HepG2 (cell line): ENCODE results near the gene CACNG7. TPM values are rescaled to one million over a fixed set of nuclear protein-coding genes. Genes with fewer than 3 reads are reported as not detected.

Source experiments
- ATAC-seq: fragments of 200-7000 bp; cut with Tn5 transposase; 3 replicates; pipeline ENCODE4 v1.9.1; 2020; ENCODE audit warnings: mild to moderate bottlenecking, moderate library complexity
- BruUV-seq: library from RNA; stranded (reverse); fragments of 400-500 nt; replicated peaks from 2 replicates; lab custom pipeline; 2021; lab: Mats Ljungman, UMichigan
- CTCF ChIA-PET: fragments of 300-600 bp; formaldehyde crosslinking; extraction: SDS; loops from one replicate; lab custom pipeline; 2021; ENCODE audit warnings: low total read pairs, inconsistent platforms, low intra/inter-chr PET ratio; lab: Yijun Ruan, JAX
- POLR2A ChIA-PET: fragments of 350-600 bp; sonication (Branson Sonifier 250); formaldehyde crosslinking; loops from one replicate; lab custom pipeline; 2020; ENCODE audit warnings: antibody characterized with exemption, inconsistent platforms; lab: Yijun Ruan, JAX
- DNase-seq: peaks from one replicate; pipeline ENCODE4 v3.0.0-alpha.2; 2015; ENCODE audit warnings: low spot score
- FAIRE-seq: peaks from 3 replicates; lab custom pipeline; 2011; peaks lifted over from hg19 to GRCh38; lab: Jason Lieb, UNC
- H2AFZ ChIP-seq: one replicate; pipeline ENCODE4 v1.6.1; 2011; ENCODE audit warnings: low read length, inconsistent platforms
- H3K27ac ChIP-seq: fragments of 300-600 bp; 3 replicates; pipeline ENCODE4 v1.8.0; 2011; ENCODE audit warnings: mixed run types, mild to moderate bottlenecking, mixed read lengths, low read length, inconsistent platforms; ENCODE audit not compliant: insufficient read depth; ENCODE audit errors: extremely low read length
- H3K27me3 ChIP-seq, 2 experiments: fragments of 200-600 bp in 1 of 2; 2 replicates in 1 of 2; 3 replicates in 1 of 2; pipeline versions ENCODE4 v1.6.0 to v1.8.0; 2011; ENCODE audit warnings: low read length in 2 of 2, mild to moderate bottlenecking in 2 of 2, moderate library complexity in 2 of 2, inconsistent platforms in 1 of 2; ENCODE audit not compliant: insufficient read depth in 2 of 2, control insufficient read depth in 1 of 2
- H3K36me3 ChIP-seq, 2 experiments: fragments of 200-600 bp in 1 of 2; replicated peaks in 1 of 2; 2 replicates in 1 of 2; 3 replicates in 1 of 2; pipeline versions ENCODE4 v1.5.1 to v1.8.0; 2011; ENCODE audit warnings: low read length in 2 of 2, inconsistent platforms in 1 of 2; ENCODE audit not compliant: insufficient read depth in 2 of 2, control insufficient read depth in 1 of 2
- H3K4me1 ChIP-seq: 2 replicates; pipeline ENCODE4 v1.5.1; 2012; ENCODE audit warnings: low read length, inconsistent platforms; ENCODE audit not compliant: insufficient read depth
- H3K4me2 ChIP-seq: 2 replicates; pipeline ENCODE4 v1.6.0; 2011; ENCODE audit warnings: low read depth, low read length, inconsistent platforms
- H3K4me3 ChIP-seq, 3 experiments: fragments of 200-600 bp in 1 of 3; sonication (generic), shearing (Covaris generic) in 1 of 3; replicated peaks in 1 of 3; 2 replicates each; pipeline ENCODE4 v1.5.1; 2011 to 2016; ENCODE audit warnings: low read length in 3 of 3, inconsistent platforms in 2 of 3, low read depth in 2 of 3, mild to moderate bottlenecking in 2 of 3, control low read depth in 1 of 3, mixed read lengths in 1 of 3; ENCODE audit not compliant: insufficient read depth in 1 of 3
- H3K79me2 ChIP-seq: one replicate; pipeline ENCODE4 v1.6.1; 2011; ENCODE audit warnings: low read length, inconsistent platforms; ENCODE audit not compliant: insufficient read depth
- H3K9ac ChIP-seq: 2 replicates; pipeline ENCODE4 v1.6.0; 2011; ENCODE audit warnings: mild to moderate bottlenecking, low read depth, low read length, inconsistent platforms; ENCODE audit not compliant: insufficient read depth
- H3K9me3 ChIP-seq: 2 replicates; pipeline ENCODE4 v1.5.1; 2012; ENCODE audit warnings: mild to moderate bottlenecking, low read length
- H4K20me1 ChIP-seq: 2 replicates; pipeline ENCODE4 v1.6.0; 2011; ENCODE audit warnings: inconsistent platforms, mild to moderate bottlenecking, low read length, moderate library complexity; ENCODE audit not compliant: insufficient read depth
- AGO2 ChIP-seq: fragments of 200-400 bp; formaldehyde crosslinking; optimal IDR thresholded peaks from 2 replicates; pipeline ENCODE3; 2017; ENCODE audit warnings: mild to moderate bottlenecking, low read depth, low read length, moderate library complexity
- ETV6 ChIP-seq: sonication (generic); formaldehyde crosslinking; conservative IDR thresholded peaks from 2 replicates; pipeline ENCODE4 v1.4.0; 2020; ENCODE audit warnings: missing genetic modification reagents
- HOXA9 ChIP-seq: sonication (generic); formaldehyde crosslinking; IDR thresholded peaks from 2 replicates; pipeline ENCODE4 v1.8.1; 2022; ENCODE audit warnings: missing genetic modification reagents, mild to moderate bottlenecking, moderate library complexity, borderline replicate concordance
- POLR2A ChIP-seq, 2 experiments: IDR thresholded peaks; 2 replicates each; pipeline ENCODE4 v1.6.1; 2011; ENCODE audit warnings: low read depth in 2 of 2, low read length in 2 of 2, mild to moderate bottlenecking in 1 of 2, moderate library complexity in 1 of 2; ENCODE audit not compliant: insufficient read depth in 1 of 2
- POLR2AphosphoS2 ChIP-seq: IDR thresholded peaks from 2 replicates; pipeline ENCODE4 v1.6.1; 2011; ENCODE audit warnings: low read depth, low read length, improper control_type of control experiment
- RBFOX2 ChIP-seq: fragments of 200-400 bp; formaldehyde crosslinking; IDR thresholded peaks from 2 replicates; pipeline ENCODE4 v1.6.1; 2017; ENCODE audit warnings: low read depth, mild to moderate bottlenecking, low read length
- SOX13 ChIP-seq, 3 experiments: fragments of 450-650 bp in 1 of 3; sonication (generic) in 1 of 3; formaldehyde crosslinking in 1 of 3; IDR thresholded peaks in 2 of 3; conservative IDR thresholded peaks in 1 of 3; 2 replicates each; pipeline versions ENCODE4 v1.5.0 to v1.6.1; 2016 to 2020; ENCODE audit warnings: antibody characterized with exemption in 1 of 3, mild to moderate bottlenecking in 1 of 3, missing compliant biosample characterization in 1 of 3, missing genetic modification reagents in 1 of 3, moderate library complexity in 1 of 3
- ZC3H13 ChIP-seq: sonication (generic); formaldehyde crosslinking; IDR thresholded peaks from 2 replicates; pipeline ENCODE4 v1.8.1; 2023; ENCODE audit warnings: mild to moderate bottlenecking, missing genetic modification reagents, moderate library complexity
- ZNF329 ChIP-seq: sonication (generic); formaldehyde crosslinking; IDR thresholded peaks from 2 replicates; pipeline ENCODE4 v1.9.0; 2021; ENCODE audit warnings: low read depth, mild to moderate bottlenecking, missing genetic modification reagents
- ZNF607 ChIP-seq: sonication (generic); formaldehyde crosslinking; IDR thresholded peaks from 2 replicates; pipeline ENCODE4 v1.5.1; 2020; ENCODE audit warnings: missing genetic modification reagents, mild to moderate bottlenecking, borderline replicate concordance
- WGBS: methylation state at CpG from one replicate; pipeline ENCODE4 v1.1.6; 2017; ENCODE audit warnings: low lambda C conversion rate; 5-methylcytosine and 5-hydroxymethylcytosine counted together
- in situ Hi-C: cut with HindIII; loops from 2 replicates; pipeline ENCODE4 v1.10.0; 2017; ENCODE audit warnings: low pct_unique_long_range_greater_than_20kb; ENCODE audit not compliant: extremely low pct_ligation_motif_present
- intact Hi-C: fragments of 100-400 bp; cut with micrococcal nuclease; formaldehyde crosslinking; loops from one replicate; pipeline ENCODE4 v1.10.0; 2022; ENCODE audit not compliant: unreplicated experiment
- polyA plus RNA-seq, 8 experiments: library from polyadenylated mRNA; depleted of rRNA in 3 of 8; stranded (reverse) in 7 of 8; unstranded in 1 of 8; fragments of >200 nt; fragmentation: Illumina TruSeq in 4 of 8; extraction: Trizol in 4 of 8; gene quantifications; 2 replicates each; pipeline versions ENCODE4 v1.2.1 to v1.2.3, GENCODE V29; 2011 to 2016; ENCODE audit warnings: low read depth in 4 of 8, missing spikeins in 1 of 8, mixed read lengths in 1 of 8; ENCODE audit not compliant: insufficient read depth in 1 of 8
- total RNA-seq, 5 experiments: library from RNA; depleted of rRNA; stranded (reverse); fragments of >200 nt; fragmentation: Illumina TruSeq; extraction: Trizol; gene quantifications; 2 replicates each; pipeline ENCODE4 v1.2.3, GENCODE V29; 2016; ENCODE audit warnings: low read depth in 1 of 5

Gene CACNG7
- total and polyA plus RNA-seq, 2 of the 13 experiments (the other 11 are each of a cell fraction or from before 2014, with no cell fraction given): not detected

GRCh38 chr19:53872762-53873161 lies 36.3 kb upstream of the CACNG7 start:
- Histone ChIP-seq H3K9me3 (no peaks in the 10 kb centered on the region), H3K4me1 (no peaks in the 10 kb centered on the region), H3K36me3 (peaks cover 10 to 42% of the 10 kb centered on the region in 2 experiments; a peak in 4 of 5 replicates), H2AFZ (no peak overlapping the region), H3K79me2 (peaks cover 17% of the 10 kb centered on the region), H4K20me1 (peaks cover 25% of the 10 kb centered on the region), H3K27ac (no peak overlapping the region), H3K4me2 (no peak overlapping the region), H3K4me3 (no peak overlapping the region), H3K9ac (no peak overlapping the region), H3K27me3 (no peaks in the 10 kb centered on the region; a peak in 1 of 5 replicates)
- intact Hi-C loops: no loop called here
- 95% methylated on average over 6 of the region's 6 CpGs for WGBS
- ATAC-seq (no peak), FAIRE-seq (no peak), DNase-seq (no peak)
- ChIA-PET CTCF (no interaction called here), POLR2A (interaction anchor here (0.7 to 1.7 kb wide), 3 partner anchors 8 to 16 kb away, joined by 3 to 5 read pairs (median 3); no protein-coding TSS in a partner anchor)
- BruUV-seq: no TSS peak
- TF ChIP-seq ETV6 (CRISPR knock-in tag) (no peak), POLR2AphosphoS2 (peak; percentile 87), POLR2A (IDR thresholded peaks at IDR 0.05; ENCODE audit: insufficient read depth in 1 of 2, low read depth in 2 of 2, low read length in 2 of 2) (peak in 1 of 2 experiments; percentile 59; a peak in 1 of 4 replicates), SOX13 (IDR thresholded peaks at IDR 0.05) (no peak), SOX13 (CRISPR knock-in tag; conservative IDR thresholded peaks at IDR 0.05 in 1 of 2, IDR thresholded peaks at IDR 0.05 in 1 of 2) (0 out of 4 replicates have a peak, but pooled peaks of 1 of the 2 experiments have one; percentile 34), ZNF329 (CRISPR knock-in tag) (no peak)
- in situ Hi-C loops: no loop called here

- ChIA-PET POLR2A (interaction anchor here (1.6 kb wide), 1 partner anchor 9 kb away, joined by 5 read pairs; no protein-coding TSS in a partner anchor), CTCF (no interaction called here)
- H3K27ac ChIP-seq: no peak overlapping the region
- FAIRE-seq (no peak), DNase-seq (no peak), ATAC-seq (no peak)
- H2AFZ ChIP-seq: no peak overlapping the region
- H3K9me3 ChIP-seq: no peaks in the 10 kb centered on the region
- H3K27me3 ChIP-seq: no peaks in the 10 kb centered on the region; a peak in 1 of 5 replicates
- H3K79me2 ChIP-seq: peaks cover 6% of the 10 kb centered on the region
- no peak overlapping the region for H3K9ac ChIP-seq
- H3K36me3 ChIP-seq: peaks cover 10 to 42% of the 10 kb centered on the region in 2 experiments; a peak in 4 of 5 replicates
- TF ChIP-seq POLR2A (IDR thresholded peaks at IDR 0.05; ENCODE audit: insufficient read depth in 1 of 2, low read depth in 2 of 2, low read length in 2 of 2): 0 out of 4 replicates have a peak, but pooled peaks have one; percentile 6 to 33
- peak; percentile 86 for TF ChIP-seq RBFOX2
- peak; percentile 98 for TF ChIP-seq AGO2
- TF ChIP-seq HOXA9 (CRISPR knock-in tag): no peak
- TF ChIP-seq ZNF607: no peak
- peak; percentile 88 for TF ChIP-seq ZC3H13 (CRISPR knock-in tag)
- no peak overlapping the region for H3K4me3 ChIP-seq
- H3K4me1 ChIP-seq: peaks cover 4% of the 10 kb centered on the region; the same call in 1 of the 2 replicates
- peaks cover 20% of the 10 kb centered on the region for H4K20me1 ChIP-seq
- in situ Hi-C loops: no loop called here
- no TSS peak for BruUV-seq
- H3K4me2 ChIP-seq: no peak overlapping the region
- WGBS: 97% methylated on average over 51 of the region's 51 CpGs
- intact Hi-C loops: no loop called here
Measured at GRCh38 chr19:53873773-53874605, 35.1 kb upstream of the CACNG7 start.
